ENCODE measurements around the gene ERBB2. TPM values are rescaled to one million over a fixed set of nuclear protein-coding genes. Genes with fewer than 3 reads are reported as not detected.

ERBB2 gene
- total and polyA plus RNA-seq, 2 of the 13 experiments (the other 11 are each of a cell fraction or from before 2014, with no cell fraction given), result 57.7 to 64.1 TPM

- TF ChIP-seq ZNF850 (CRISPR knock-in tag; conservative IDR thresholded peaks at IDR 0.05), result 0 out of 2 replicates have a peak, but pooled peaks have one; percentile 43
- peak; percentile 54 for TF ChIP-seq FOXA3 (CRISPR knock-in tag; IDR thresholded peaks at IDR 0.05)
- no peak for TF ChIP-seq DPF2 (CRISPR knock-in tag; IDR thresholded peaks at IDR 0.05; ENCODE audit: borderline replicate concordance, low read depth)
- TF ChIP-seq TAF15 (IDR thresholded peaks at IDR 0.05; ENCODE audit: low read depth, low read length, poor library complexity, severe bottlenecking), result peak; percentile 29
- peak; percentile 64; the same call in 1 of the 2 replicates for TF ChIP-seq RXRB (CRISPR knock-in tag; IDR thresholded peaks at IDR 0.05; ENCODE audit: borderline replicate concordance)
- peak; percentile 95 for TF ChIP-seq IKZF4 (CRISPR knock-in tag; IDR thresholded peaks at IDR 0.05; ENCODE audit: borderline replicate concordance, low read depth, not compliant biosample characterization)
- no peak for TF ChIP-seq SATB2 (CRISPR knock-in tag; IDR thresholded peaks at IDR 0.05)
- TF ChIP-seq ZNF292 (CRISPR knock-in tag; IDR thresholded peaks at IDR 0.05; ENCODE audit: borderline replicate concordance, low read depth), result no peak
- TF ChIP-seq ZNF709 (CRISPR knock-in tag; IDR thresholded peaks at IDR 0.05), result peak; percentile 77; the same call in 1 of the 2 replicates
- peak; percentile 39 for TF ChIP-seq FOSL2 (CRISPR knock-in tag; IDR thresholded peaks at IDR 0.05)
- TF ChIP-seq DMAP1 (CRISPR knock-in tag; IDR thresholded peaks at IDR 0.05), result 0 out of 2 replicates have a peak, but pooled peaks have one; percentile 62
- TF ChIP-seq TARDBP (CRISPR knock-in tag; IDR thresholded peaks at IDR 0.05), result no peak
- TF ChIP-seq TEAD3 (CRISPR knock-in tag; optimal IDR thresholded peaks at IDR 0.05; ENCODE audit: borderline replicate concordance), result peak; percentile 54
- TF ChIP-seq THAP11 (CRISPR knock-in tag; IDR thresholded peaks at IDR 0.05), result peak; percentile 64
- TF ChIP-seq ZNF639 (CRISPR knock-in tag; conservative IDR thresholded peaks at IDR 0.05), result 0 out of 2 replicates have a peak, but pooled peaks have one; percentile 30
- TF ChIP-seq RARA (CRISPR knock-in tag; IDR thresholded peaks at IDR 0.05), result peak; percentile 52
- TF ChIP-seq NCOA2 (CRISPR knock-in tag; IDR thresholded peaks at IDR 0.05), result peak; percentile 57
- peak; percentile 77; the same call in 1 of the 2 replicates for TF ChIP-seq YEATS2 (CRISPR knock-in tag; IDR thresholded peaks at IDR 0.05; ENCODE audit: borderline replicate concordance)
- peak; percentile 80 for TF ChIP-seq ZNF605 (CRISPR knock-in tag; IDR thresholded peaks at IDR 0.05)
- peak; percentile 84; the same call in 1 of the 2 replicates for TF ChIP-seq MYNN (CRISPR knock-in tag; IDR thresholded peaks at IDR 0.05; ENCODE audit: low read depth)
- peak; percentile 95 for TF ChIP-seq RNF2 (conservative IDR thresholded peaks at IDR 0.05; ENCODE audit: low read depth)
- peak; percentile 76; the same call in 1 of the 2 replicates for TF ChIP-seq KLF6 (CRISPR knock-in tag; IDR thresholded peaks at IDR 0.05)
- TF ChIP-seq ZNF317 (CRISPR knock-in tag; IDR thresholded peaks at IDR 0.05), result no peak
- peak; percentile 87; the same call in 1 of the 2 replicates for TF ChIP-seq GTF3A (CRISPR knock-in tag; conservative IDR thresholded peaks at IDR 0.05)
- TF ChIP-seq SOX6 (IDR thresholded peaks at IDR 0.05), result no peak
- no peak; the same call in 1 of the 2 replicates for TF ChIP-seq SOX6 (CRISPR knock-in tag; IDR thresholded peaks at IDR 0.05)
- 0 out of 2 replicates have a peak, but pooled peaks have one; percentile 33 for TF ChIP-seq CHCHD3 (CRISPR knock-in tag; IDR thresholded peaks at IDR 0.05)
- no peak for TF ChIP-seq PBX2 (CRISPR knock-in tag; IDR thresholded peaks at IDR 0.05)
- TF ChIP-seq MED8 (CRISPR knock-in tag; IDR thresholded peaks at IDR 0.05; ENCODE audit: insufficient replicate concordance), result no peak
- 0 out of 2 replicates have a peak, but pooled peaks have one; percentile 76 for TF ChIP-seq ZNF598 (CRISPR knock-in tag; IDR thresholded peaks at IDR 0.05; ENCODE audit: borderline replicate concordance)
Observed at GRCh38 chr17:39667945-39668924, 31.6 kb upstream of the ERBB2 start, which contains the start of gene PNMT (continued).
